H1 (cell line): ENCODE measurements around the gene TNFAIP8L3. TPM values are rescaled to one million over a fixed set of nuclear protein-coding genes. Genes with fewer than 3 reads are reported as not detected.

ENCODE experiments used
- CHD1 ChIP-seq: IDR thresholded peaks from 2 replicates; pipeline ENCODE4 v1.6.1; 2012; ENCODE audit warnings: low read depth, low read length, improper control_type of control experiment
- CTBP2 ChIP-seq: IDR thresholded peaks from 2 replicates; pipeline ENCODE4 v1.7.0; 2011; ENCODE audit warnings: borderline replicate concordance, mild to moderate bottlenecking, moderate library complexity, mixed read lengths, low read length; ENCODE audit not compliant: insufficient read depth, insufficient read length
- EZH2 ChIP-seq: fragments of 200-600 bp; sonication (generic); IDR thresholded peaks from 2 replicates; pipeline ENCODE4 v1.7.1; 2012; ENCODE audit warnings: low read depth, mild to moderate bottlenecking, moderate library complexity, low read length, inconsistent platforms; ENCODE audit not compliant: severe bottlenecking
- MAFK ChIP-seq: IDR thresholded peaks from 2 replicates; pipeline ENCODE4 v1.6.1; 2012; ENCODE audit warnings: low read depth, mild to moderate bottlenecking, improper control_type of control experiment, low read length
- NANOG ChIP-seq: IDR thresholded peaks from 2 replicates; pipeline ENCODE4 v1.6.1; 2011; ENCODE audit warnings: low read length, low read depth, mild to moderate bottlenecking, inconsistent platforms; ENCODE audit not compliant: insufficient read depth, poor library complexity, severe bottlenecking
- PHF8 ChIP-seq: fragments of 200-600 bp; sonication (generic); conservative IDR thresholded peaks from 2 replicates; pipeline ENCODE4 v1.7.1; 2012; ENCODE audit warnings: low read depth, mild to moderate bottlenecking, inconsistent platforms, low read length, moderate library complexity
- RNF2 ChIP-seq: fragments of 200-900, 300-1000 bp; sonication (generic); IDR thresholded peaks from 2 replicates; pipeline ENCODE4 v1.7.1; 2016; ENCODE audit warnings: borderline replicate concordance, low read depth, mild to moderate bottlenecking, antibody characterized with exemption, low read length; ENCODE audit not compliant: poor library complexity, severe bottlenecking; ENCODE audit errors: missing control alignments
- SP1 ChIP-seq: IDR thresholded peaks from 2 replicates; pipeline ENCODE4 v1.6.1; 2011; ENCODE audit warnings: low read depth, low read length
- SUZ12 ChIP-seq: fragments of 200-600 bp; sonication (generic); IDR thresholded peaks from 2 replicates; pipeline ENCODE4 v1.6.1; 2012; ENCODE audit warnings: mild to moderate bottlenecking, inconsistent platforms, low read length, moderate library complexity, mixed read lengths
- TAF1 ChIP-seq: IDR thresholded peaks from 2 replicates; pipeline ENCODE4 v1.6.1; 2011; ENCODE audit warnings: mild to moderate bottlenecking, low read depth, low read length
- polyA plus RNA-seq, 7 experiments: library from polyadenylated mRNA; depleted of rRNA in 3 of 7; stranded (reverse) in 5 of 7; unstranded in 2 of 7; fragments of >200 nt in 5 of 7; fragments of 200-250 nt in 2 of 7; gene quantifications; 1 replicate in 5 of 7; 2 replicates in 1 of 7; 4 replicates in 1 of 7; pipeline versions ENCODE4 v1.2.1 to v1.2.3, GENCODE V29; 2011 to 2013; ENCODE audit warnings: missing spikeins in 2 of 7, mixed read lengths in 2 of 7
- total RNA-seq: library from RNA; stranded (reverse); fragmentation: NEBNext Ultra II Directional; extraction: Animal tissue kit (Norgen Biotek cat#: 25700); gene quantifications from 2 replicates; pipeline ENCODE4 v1.2.1, GENCODE V29; 2021
- TF ChIP-seq, protein P1 (sequence below): fragments of 300-600 bp; sonication (generic); IDR thresholded peaks from 2 replicates; pipeline ENCODE4 v1.7.1; 2012; ENCODE audit warnings: low read length, moderate library complexity, mild to moderate bottlenecking, inconsistent platforms; ENCODE audit not compliant: insufficient replicate concordance

Gene TNFAIP8L3
- total and polyA plus RNA-seq, 2 of the 8 experiments (the other 6 are each of a cell fraction or from before 2014, with no cell fraction given): 0.23 to 0.67 TPM

DNA sequence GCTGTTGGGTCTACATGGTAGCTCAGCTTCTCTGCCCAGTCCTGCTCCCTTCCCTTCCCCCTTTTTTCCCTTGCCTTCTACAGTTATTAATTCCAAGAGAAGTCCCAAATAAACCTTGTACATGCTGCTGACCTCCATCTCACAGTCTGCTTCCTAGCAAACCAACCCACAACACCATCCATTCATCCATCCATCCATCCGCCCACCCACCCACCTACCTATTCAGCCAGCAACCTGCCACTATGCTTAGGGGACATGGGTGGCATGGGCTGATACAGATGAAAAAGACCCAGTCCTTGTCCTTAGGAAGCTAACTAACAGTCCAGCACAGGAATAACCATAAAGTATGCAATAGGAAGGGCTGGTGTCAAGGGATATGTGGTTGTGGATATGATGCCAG lies 5.7 kb downstream of the TNFAIP8L3 start (continued):
- TF ChIP-seq, protein P1, sequence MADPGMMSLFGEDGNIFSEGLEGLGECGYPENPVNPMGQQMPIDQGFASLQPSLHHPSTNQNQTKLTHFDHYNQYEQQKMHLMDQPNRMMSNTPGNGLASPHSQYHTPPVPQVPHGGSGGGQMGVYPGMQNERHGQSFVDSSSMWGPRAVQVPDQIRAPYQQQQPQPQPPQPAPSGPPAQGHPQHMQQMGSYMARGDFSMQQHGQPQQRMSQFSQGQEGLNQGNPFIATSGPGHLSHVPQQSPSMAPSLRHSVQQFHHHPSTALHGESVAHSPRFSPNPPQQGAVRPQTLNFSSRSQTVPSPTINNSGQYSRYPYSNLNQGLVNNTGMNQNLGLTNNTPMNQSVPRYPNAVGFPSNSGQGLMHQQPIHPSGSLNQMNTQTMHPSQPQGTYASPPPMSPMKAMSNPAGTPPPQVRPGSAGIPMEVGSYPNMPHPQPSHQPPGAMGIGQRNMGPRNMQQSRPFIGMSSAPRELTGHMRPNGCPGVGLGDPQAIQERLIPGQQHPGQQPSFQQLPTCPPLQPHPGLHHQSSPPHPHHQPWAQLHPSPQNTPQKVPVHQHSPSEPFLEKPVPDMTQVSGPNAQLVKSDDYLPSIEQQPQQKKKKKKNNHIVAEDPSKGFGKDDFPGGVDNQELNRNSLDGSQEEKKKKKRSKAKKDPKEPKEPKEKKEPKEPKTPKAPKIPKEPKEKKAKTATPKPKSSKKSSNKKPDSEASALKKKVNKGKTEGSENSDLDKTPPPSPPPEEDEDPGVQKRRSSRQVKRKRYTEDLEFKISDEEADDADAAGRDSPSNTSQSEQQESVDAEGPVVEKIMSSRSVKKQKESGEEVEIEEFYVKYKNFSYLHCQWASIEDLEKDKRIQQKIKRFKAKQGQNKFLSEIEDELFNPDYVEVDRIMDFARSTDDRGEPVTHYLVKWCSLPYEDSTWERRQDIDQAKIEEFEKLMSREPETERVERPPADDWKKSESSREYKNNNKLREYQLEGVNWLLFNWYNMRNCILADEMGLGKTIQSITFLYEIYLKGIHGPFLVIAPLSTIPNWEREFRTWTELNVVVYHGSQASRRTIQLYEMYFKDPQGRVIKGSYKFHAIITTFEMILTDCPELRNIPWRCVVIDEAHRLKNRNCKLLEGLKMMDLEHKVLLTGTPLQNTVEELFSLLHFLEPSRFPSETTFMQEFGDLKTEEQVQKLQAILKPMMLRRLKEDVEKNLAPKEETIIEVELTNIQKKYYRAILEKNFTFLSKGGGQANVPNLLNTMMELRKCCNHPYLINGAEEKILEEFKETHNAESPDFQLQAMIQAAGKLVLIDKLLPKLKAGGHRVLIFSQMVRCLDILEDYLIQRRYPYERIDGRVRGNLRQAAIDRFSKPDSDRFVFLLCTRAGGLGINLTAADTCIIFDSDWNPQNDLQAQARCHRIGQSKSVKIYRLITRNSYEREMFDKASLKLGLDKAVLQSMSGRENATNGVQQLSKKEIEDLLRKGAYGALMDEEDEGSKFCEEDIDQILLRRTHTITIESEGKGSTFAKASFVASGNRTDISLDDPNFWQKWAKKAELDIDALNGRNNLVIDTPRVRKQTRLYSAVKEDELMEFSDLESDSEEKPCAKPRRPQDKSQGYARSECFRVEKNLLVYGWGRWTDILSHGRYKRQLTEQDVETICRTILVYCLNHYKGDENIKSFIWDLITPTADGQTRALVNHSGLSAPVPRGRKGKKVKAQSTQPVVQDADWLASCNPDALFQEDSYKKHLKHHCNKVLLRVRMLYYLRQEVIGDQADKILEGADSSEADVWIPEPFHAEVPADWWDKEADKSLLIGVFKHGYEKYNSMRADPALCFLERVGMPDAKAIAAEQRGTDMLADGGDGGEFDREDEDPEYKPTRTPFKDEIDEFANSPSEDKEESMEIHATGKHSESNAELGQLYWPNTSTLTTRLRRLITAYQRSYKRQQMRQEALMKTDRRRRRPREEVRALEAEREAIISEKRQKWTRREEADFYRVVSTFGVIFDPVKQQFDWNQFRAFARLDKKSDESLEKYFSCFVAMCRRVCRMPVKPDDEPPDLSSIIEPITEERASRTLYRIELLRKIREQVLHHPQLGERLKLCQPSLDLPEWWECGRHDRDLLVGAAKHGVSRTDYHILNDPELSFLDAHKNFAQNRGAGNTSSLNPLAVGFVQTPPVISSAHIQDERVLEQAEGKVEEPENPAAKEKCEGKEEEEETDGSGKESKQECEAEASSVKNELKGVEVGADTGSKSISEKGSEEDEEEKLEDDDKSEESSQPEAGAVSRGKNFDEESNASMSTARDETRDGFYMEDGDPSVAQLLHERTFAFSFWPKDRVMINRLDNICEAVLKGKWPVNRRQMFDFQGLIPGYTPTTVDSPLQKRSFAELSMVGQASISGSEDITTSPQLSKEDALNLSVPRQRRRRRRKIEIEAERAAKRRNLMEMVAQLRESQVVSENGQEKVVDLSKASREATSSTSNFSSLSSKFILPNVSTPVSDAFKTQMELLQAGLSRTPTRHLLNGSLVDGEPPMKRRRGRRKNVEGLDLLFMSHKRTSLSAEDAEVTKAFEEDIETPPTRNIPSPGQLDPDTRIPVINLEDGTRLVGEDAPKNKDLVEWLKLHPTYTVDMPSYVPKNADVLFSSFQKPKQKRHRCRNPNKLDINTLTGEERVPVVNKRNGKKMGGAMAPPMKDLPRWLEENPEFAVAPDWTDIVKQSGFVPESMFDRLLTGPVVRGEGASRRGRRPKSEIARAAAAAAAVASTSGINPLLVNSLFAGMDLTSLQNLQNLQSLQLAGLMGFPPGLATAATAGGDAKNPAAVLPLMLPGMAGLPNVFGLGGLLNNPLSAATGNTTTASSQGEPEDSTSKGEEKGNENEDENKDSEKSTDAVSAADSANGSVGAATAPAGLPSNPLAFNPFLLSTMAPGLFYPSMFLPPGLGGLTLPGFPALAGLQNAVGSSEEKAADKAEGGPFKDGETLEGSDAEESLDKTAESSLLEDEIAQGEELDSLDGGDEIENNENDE: no peak
- TF ChIP-seq NANOG (no peak), CTBP2 (no peak), CHD1 (no peak), MAFK (no peak), SP1 (no peak), RNF2 (no peak), EZH2 (no peak), PHF8 (no peak), TAF1 (no peak), SUZ12 (no peak)
